Mucosa of stomach (tissue), 1 donor: ENCODE data around the gene SLIT3.

Experiments
- H3K27me3 ChIP-seq: one replicate; pipeline ENCODE4 v1.7.0; 2013; ENCODE audit warnings: mild to moderate bottlenecking, low read length; ENCODE audit not compliant: control insufficient read depth, insufficient read depth
- H3K36me3 ChIP-seq: one replicate; pipeline ENCODE4 v1.7.0; 2013; ENCODE audit warnings: low read length; ENCODE audit not compliant: control insufficient read depth, insufficient read depth
- H3K4me1 ChIP-seq: one replicate; pipeline ENCODE4 v1.7.0; 2013; ENCODE audit warnings: mild to moderate bottlenecking, low read length; ENCODE audit not compliant: control insufficient read depth, insufficient read depth
- H3K4me3 ChIP-seq: one replicate; pipeline ENCODE4 v1.7.0; 2013; ENCODE audit warnings: low read length
- H3K9ac ChIP-seq: one replicate; pipeline ENCODE4 v1.7.0; 2013; ENCODE audit warnings: mild to moderate bottlenecking, low read length, moderate library complexity
- H3K9me3 ChIP-seq: one replicate; pipeline ENCODE4 v1.7.0; 2013; ENCODE audit warnings: mild to moderate bottlenecking, low read length, moderate library complexity; ENCODE audit not compliant: control insufficient read depth
- donor health status: Pancreatic carcinoma.

Gene SLIT3

DNA sequence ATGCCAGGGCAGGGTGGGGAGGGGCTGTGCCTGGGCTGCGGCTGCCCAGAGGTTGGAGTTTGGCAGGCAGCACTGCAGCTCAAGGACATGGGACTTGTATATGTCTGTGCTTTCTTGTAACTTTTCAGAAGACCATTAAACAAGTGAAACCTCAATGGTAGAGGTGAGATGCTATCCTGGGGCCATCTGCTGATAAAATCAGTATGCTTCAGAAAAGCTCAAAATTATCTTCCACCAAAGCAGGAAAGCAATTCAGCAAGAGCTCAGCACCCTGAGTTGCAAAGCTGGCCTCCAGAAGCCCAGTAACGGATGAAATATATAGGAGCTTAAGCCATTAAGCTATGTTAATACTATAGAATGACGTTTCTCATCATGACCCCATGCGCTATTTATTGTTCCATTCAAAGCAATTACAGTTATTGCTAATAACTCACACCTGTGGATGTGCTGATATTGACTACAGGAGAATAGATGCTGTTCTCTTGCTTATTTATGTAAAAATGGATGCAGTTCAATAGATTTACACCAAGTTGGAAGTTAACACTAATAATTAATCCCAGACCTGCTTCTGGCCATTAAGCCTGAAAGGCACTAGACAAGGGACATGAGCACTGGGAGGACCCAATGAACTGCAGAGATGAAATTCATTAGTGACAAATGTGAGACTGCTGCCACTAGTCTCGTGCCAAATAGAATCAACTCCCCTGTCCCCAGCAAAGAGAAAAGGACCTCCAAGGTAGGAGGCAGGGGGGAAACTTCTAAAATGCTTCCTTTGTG lies 405.5 kb downstream of the SLIT3 start:
- Histone ChIP-seq H3K36me3 (no peaks in the 10 kb centered on the region), H3K9me3 (no peaks in the 10 kb centered on the region), H3K4me3 (no peak overlapping the region), H3K9ac (no peak overlapping the region), H3K4me1 (no peaks in the 10 kb centered on the region), H3K27me3 (no peaks in the 10 kb centered on the region)

DNA sequence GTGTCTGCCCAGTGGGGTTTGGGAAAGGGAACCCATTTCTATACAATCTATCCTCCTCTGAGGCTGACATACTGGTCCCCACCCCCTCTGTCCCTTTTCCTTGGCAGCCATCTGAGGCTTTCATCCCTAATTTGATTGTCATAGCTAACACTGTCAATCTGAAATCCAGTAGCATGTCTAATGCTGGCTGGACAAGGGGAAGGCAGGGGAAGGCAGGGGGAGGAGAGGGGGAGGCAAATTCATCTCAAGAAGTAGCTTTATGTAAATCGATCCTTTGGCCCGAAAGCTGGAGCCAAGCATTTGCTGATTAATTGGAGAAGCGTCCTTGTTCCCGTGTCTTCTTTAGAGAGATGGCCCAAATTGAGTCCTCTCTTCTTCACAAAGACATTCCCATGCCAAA lies 407.7 kb downstream of the SLIT3 start:
- H3K27me3 ChIP-seq = no peaks in the 10 kb centered on the region
- no peaks in the 10 kb centered on the region for H3K4me1 ChIP-seq
- no peaks in the 10 kb centered on the region for H3K9me3 ChIP-seq
- no peaks in the 10 kb centered on the region for H3K36me3 ChIP-seq
- H3K9ac ChIP-seq = no peak overlapping the region
- no peak overlapping the region for H3K4me3 ChIP-seq

DNA sequence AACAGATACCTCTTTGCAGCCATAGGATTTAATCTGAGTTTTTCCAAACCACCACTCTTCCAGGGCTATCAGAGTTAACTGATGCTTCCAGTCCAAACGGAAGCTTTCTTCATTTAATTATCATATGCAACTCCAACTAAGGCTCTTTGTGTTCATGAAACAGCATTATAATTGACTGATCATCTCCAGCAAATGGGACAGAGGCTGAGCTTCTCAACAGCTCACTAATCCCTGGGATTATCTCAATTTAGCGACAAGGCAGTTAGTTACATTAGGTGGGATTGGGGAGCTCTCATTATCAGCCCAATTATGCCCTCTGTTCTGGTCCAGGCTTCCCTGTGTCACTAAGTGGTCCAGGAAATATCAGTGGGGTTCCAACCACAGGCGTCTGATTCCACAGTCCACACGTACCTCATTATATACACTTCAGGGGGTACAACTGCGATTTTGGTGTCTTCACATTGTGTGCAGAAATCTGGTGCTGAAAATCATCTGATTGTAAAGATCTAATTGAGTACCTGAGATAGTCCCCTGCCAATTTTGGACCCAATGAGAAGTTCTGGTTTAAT lies 408.2 kb downstream of the SLIT3 start:
- H3K9me3 ChIP-seq = no peaks in the 10 kb centered on the region
- no peaks in the 10 kb centered on the region for H3K27me3 ChIP-seq
- no peak overlapping the region for H3K9ac ChIP-seq
- no peak overlapping the region for H3K4me3 ChIP-seq
- no peaks in the 10 kb centered on the region for H3K4me1 ChIP-seq
- no peaks in the 10 kb centered on the region for H3K36me3 ChIP-seq

DNA sequence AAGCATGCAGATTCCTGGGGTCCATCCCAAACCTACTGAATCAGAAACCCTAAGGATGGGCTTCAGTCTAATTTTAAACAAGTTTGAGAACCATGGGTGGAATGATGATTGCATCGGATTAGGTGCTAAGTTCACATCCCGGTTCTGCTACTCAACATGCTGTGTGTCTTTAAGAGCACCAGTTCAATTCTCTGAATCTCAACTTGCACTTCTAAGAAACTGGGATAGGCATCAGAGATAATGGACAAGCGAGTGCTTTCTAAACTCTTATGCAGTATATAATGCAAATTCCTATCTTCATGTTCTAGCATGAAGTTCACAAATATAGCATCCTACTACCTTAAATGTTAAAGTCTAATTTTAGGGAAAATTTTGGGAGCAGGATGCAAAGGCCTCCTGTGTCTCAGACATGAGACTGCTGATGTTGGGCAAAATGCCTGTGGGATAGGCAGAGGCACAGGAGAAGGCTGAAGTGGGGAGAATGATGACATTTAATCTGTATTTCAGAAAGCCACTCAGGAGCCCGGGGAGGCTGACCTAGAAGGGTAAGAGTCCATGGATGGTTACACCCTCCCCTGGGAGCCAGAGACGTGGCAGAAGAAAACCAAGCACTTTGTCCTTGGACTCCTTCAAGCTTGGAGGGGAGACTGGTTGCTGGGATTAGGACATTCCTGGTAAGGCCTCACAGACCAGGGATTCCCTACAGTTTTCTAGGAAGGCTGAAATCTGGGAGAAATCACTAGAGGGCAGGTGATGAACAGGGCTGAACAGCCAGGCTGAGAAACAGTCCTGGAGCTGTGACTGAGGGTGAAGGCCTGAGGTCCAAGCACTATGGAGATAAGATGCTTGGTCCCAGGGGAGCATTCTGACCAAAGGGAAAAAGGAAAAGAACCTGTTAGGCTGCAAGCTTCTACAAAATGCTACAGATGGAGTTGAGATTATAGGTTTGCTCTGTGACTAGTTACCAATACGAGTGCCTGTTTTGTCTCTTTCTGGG lies 409.8 kb downstream of the SLIT3 start:
- H3K4me3 ChIP-seq = no peak overlapping the region
- no peaks in the 10 kb centered on the region for H3K27me3 ChIP-seq
- no peaks in the 10 kb centered on the region for H3K4me1 ChIP-seq
- H3K9me3 ChIP-seq = no peaks in the 10 kb centered on the region
- no peak overlapping the region for H3K9ac ChIP-seq
- H3K36me3 ChIP-seq = no peaks in the 10 kb centered on the region

DNA sequence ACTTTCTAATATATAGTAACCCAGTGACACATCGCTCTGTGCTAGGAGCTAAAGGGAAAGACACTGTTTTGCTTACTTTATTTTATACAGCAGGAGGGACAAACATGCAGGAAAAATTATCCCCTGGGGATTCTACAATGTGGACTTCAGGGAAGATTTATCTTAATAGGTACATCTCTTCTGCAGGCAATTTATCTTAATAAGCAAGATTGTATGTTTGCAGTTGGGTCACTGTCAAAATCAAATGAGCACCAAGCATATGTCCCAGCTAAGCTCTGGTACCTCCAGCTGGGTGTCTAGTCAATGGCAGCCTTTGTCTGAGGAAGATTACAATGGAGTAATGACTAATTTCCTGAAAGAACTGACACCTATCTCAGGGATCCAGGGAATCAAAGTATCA lies 411.9 kb downstream of the SLIT3 start:
- Histone ChIP-seq H3K4me1 (no peaks in the 10 kb centered on the region), H3K9ac (no peak overlapping the region), H3K4me3 (no peak overlapping the region), H3K9me3 (no peaks in the 10 kb centered on the region), H3K27me3 (no peaks in the 10 kb centered on the region), H3K36me3 (no peaks in the 10 kb centered on the region)

DNA sequence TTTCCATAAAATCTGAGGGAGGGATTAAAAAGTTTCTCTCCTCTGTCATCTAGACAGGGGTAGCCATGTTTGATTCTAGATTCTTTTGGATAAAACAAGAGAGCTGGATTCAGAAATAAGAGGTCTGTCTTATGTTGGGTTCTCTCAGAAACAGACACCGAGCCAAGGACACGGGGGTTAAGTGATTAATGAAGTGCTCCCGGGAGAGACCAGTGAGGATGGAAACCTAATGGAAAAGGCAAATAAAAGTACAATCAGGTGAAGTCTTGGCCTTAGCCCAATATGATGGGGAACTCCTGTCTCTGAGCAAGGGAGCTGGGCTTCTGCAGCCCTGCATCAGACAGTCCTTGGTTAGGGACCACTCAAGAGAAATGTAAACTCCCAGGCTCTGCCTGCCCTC lies 413.0 kb downstream of the SLIT3 start:
- Histone ChIP-seq H3K9me3 (no peaks in the 10 kb centered on the region), H3K4me3 (no peak overlapping the region), H3K27me3 (no peaks in the 10 kb centered on the region), H3K4me1 (no peaks in the 10 kb centered on the region), H3K9ac (no peak overlapping the region), H3K36me3 (no peaks in the 10 kb centered on the region)

DNA sequence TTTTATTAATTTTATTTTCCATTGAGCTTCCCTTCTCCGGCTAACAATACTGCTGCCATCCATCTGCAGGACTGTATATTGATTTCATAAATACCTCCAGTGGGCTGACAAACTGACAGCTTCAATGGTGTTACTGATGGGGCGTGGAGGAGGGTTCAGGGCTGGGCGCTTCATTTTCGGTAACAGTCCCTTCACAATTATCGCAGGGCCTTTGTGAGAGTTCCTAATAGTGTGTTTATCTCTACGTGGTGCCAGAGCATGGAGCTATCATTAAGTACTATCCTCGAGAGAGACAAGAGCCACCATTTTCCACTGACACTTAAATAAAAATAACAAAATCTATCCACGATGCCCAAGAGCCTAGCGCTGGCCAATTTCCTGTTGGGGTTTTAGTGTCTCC lies 414.8 kb downstream of the SLIT3 start:
- Histone ChIP-seq H3K9ac (no peak overlapping the region), H3K27me3 (no peaks in the 10 kb centered on the region), H3K4me1 (no peaks in the 10 kb centered on the region), H3K36me3 (no peaks in the 10 kb centered on the region), H3K9me3 (no peaks in the 10 kb centered on the region), H3K4me3 (no peak overlapping the region)

DNA sequence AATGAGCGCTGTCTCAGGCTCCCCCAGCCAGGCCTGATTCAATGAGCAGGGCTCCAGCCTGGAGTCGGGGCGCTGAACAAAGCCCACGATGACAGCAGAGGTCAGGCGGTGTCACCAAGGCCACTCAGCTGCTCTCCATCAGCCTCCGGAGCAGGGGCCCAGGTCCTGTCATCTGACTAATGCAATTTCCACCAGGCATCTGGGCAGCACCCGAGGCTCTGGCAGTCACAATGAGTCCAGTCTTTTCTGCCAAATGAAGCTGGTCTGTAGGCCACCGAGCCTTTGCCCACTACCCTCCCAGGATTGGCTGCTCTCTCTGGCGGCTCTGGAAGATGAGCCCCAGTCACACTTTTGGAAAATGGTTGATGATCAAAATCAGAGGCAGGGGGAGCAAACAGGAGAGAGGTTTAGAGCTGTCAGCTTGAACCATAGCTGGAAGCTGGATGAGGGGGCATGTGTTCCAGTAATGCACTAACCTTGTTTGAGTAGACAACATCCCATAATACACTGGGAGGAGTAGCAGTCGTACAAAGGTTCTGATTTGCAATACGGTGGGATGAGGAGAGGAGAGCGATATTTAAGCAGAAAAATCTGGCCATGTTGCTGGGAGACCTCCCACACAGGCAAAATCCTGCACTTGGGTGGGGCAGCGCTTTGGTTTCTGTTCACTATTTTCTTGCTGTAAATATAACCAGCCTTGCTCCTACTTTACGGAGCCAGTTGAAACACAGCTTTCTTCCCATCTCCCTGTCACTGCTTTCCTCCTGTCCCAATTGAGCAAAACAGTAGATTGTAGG lies 415.4 kb downstream of the SLIT3 start:
- Histone ChIP-seq H3K4me3 (no peak overlapping the region), H3K9ac (no peak overlapping the region), H3K27me3 (no peaks in the 10 kb centered on the region), H3K4me1 (no peaks in the 10 kb centered on the region), H3K9me3 (no peaks in the 10 kb centered on the region), H3K36me3 (no peaks in the 10 kb centered on the region)

DNA sequence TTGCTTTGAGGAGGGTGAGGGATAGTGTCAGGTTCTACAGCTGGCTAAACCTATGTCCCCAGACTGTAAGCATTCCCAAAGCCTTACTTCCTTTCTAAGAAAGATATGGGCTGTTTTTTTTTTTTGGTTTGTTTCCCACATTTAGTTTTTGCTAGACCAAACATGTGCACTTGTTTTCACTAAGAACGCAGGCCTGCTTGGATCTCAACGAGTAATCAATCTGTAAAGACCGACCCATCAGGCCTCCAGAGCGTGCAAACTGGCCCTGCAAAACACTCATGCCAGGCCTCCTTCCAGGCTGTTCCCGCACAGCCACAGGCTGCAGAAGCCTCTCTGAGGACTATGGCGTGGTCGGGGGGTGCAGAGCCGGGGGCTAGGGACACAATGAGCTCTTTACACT lies 416.9 kb downstream of the SLIT3 start:
- peaks cover 7% of the 10 kb centered on the region for H3K4me1 ChIP-seq
- no peaks in the 10 kb centered on the region for H3K27me3 ChIP-seq
- no peak overlapping the region for H3K4me3 ChIP-seq
- no peak overlapping the region for H3K9ac ChIP-seq
- H3K36me3 ChIP-seq = no peaks in the 10 kb centered on the region
- H3K9me3 ChIP-seq = no peaks in the 10 kb centered on the region

DNA sequence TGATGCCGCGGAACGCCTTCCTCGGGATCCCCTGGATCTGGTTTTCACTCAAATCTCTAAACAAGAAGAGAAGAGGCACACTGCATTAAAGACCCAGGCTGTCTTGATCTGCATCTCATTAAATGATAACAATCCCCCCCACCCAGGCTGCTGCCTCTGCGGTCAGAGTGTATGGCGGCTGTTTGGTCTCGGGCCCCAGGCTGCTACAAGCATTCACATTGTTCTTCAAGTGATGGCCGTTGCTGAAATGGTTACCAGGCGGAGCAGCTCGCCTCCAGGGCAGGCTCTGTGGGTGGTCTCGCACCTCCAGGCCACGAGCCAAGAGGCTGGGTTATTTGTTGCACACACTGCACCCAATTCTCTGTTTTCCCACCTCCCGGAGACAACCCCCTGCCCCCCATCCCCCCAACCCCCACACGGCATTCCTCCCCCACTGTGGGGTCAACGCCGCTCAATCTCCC lies 417.6 kb downstream of the SLIT3 start:
- no peak overlapping the region for H3K4me3 ChIP-seq
- H3K36me3 ChIP-seq = no peaks in the 10 kb centered on the region
- H3K4me1 ChIP-seq = peaks cover 7% of the 10 kb centered on the region
- H3K9me3 ChIP-seq = no peaks in the 10 kb centered on the region
- H3K27me3 ChIP-seq = no peaks in the 10 kb centered on the region
- H3K9ac ChIP-seq = no peak overlapping the region

DNA sequence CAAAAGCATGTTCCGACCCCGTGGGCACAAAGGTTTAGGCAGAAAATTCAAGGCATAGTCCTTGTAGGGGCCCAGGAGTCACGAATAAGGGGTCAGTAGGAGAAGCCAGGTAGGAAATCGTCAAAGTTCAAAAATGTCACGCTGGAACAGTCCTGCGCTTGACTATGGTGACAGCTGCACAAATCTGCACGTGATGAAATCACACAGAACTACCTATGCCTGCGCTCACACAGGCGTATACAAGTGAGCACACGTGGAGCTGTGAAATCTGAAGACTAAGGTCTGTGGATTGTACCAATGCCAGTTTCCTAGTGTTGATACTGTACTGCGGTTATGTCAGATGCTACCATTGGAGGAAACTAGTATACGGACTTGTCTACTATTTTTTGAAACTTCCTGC lies 418.7 kb downstream of the SLIT3 start:
- no peaks in the 10 kb centered on the region for H3K9me3 ChIP-seq
- H3K27me3 ChIP-seq = no peaks in the 10 kb centered on the region
- no peak overlapping the region for H3K4me3 ChIP-seq
- H3K9ac ChIP-seq = no peak overlapping the region
- H3K36me3 ChIP-seq = no peaks in the 10 kb centered on the region
- peaks cover 15% of the 10 kb centered on the region for H3K4me1 ChIP-seq
